NT2/D1 (cell line): ENCODE data around the gene MAML3.

Experiments used
- SUZ12 ChIP-seq: IDR thresholded peaks from 2 replicates; pipeline ENCODE4 v1.6.1; 2011; ENCODE audit not compliant: insufficient read length, insufficient read depth; ENCODE audit errors: extremely low read depth
- YY1 ChIP-seq: IDR thresholded peaks from 2 replicates; pipeline ENCODE4 v1.6.1; 2011; ENCODE audit not compliant: insufficient read length, insufficient read depth
- ZNF274 ChIP-seq: IDR thresholded peaks from 2 replicates; pipeline ENCODE4 v1.6.1; 2011; ENCODE audit warnings: mild to moderate bottlenecking, low read depth, low read length

DNA sequence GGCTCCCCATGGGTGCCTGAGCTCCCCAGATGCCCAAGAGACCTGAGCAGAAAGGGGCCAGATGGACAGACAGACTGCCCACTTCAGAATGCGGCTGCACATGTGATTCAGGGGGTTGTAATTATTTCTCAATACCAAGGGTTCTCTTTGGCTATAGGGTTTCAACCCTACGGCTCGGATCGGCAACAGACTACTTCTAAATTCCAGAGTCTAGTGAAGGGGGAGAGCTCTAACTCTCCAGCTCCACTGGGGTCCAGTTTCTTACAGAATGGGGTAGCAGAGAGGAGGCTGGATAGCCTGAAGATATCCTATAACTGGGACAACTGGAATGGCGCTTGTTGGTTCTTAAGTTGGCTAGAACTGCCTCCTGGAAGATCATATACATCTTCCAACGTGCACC, 352.1 kb downstream of the MAML3 start:
- TF ChIP-seq YY1: no peak
- TF ChIP-seq SUZ12: no peak
- no peak for TF ChIP-seq ZNF274
